SIG-M5 treated with dmso at 0.1 percent for 504 hours (cell line): ENCODE results near the gene PALLD.
"Not testable (repeated sequence)": the region's sequence is repeated elsewhere in the genome, so short reads cannot be mapped to it uniquely, and the experiment has no call there.

Experiments used
- DNase-seq: peaks from one replicate; lab custom pipeline; 2025; ENCODE audit not compliant: unreplicated experiment; lab: John Stamatoyannopoulos, UW

PALLD gene

GRCh38 chr4:168923526-168924194, 426.8 kb downstream of the PALLD start:
- peak; percentile 41 for DNase-seq

GRCh38 chr4:168924667-168925066, 427.8 kb downstream of the PALLD start:
- DNase-seq, result no peak

DNA sequence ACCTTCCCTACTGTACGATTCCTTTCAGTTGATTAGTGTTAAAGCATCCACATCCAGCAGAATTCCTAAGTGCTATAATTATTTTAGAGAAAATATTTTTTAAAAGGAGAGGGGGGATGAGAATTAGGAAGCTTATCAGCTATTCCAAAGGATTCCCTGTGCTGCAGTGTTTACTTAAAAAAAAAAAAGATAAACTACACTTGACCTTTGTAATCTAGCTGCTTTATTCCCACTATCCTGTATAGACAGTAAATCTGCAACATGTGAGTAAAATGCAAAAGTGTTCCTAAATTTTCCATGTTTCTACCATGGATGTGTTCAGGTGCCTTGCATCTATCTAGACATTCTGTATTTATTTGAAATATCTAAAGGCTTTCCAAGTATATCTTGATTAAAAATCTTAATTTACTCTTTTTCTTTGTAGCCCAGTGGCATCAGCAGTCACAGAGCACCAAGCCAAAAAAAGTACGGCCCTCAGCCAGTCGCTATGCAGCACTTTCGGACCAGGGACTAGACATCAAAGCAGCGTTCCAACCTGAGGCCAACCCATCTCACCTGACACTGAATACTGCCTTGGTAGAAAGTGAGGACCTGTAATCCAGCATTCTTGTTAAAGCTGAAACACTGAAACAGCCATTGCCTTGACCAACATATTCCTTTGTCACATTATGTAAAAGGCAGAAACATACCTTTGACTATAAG, 429.1 kb downstream of the PALLD start:
- no peak for DNase-seq

GRCh38 chr4:168928346-168928745, 431.5 kb downstream of the PALLD start:
- no peak for DNase-seq

DNA sequence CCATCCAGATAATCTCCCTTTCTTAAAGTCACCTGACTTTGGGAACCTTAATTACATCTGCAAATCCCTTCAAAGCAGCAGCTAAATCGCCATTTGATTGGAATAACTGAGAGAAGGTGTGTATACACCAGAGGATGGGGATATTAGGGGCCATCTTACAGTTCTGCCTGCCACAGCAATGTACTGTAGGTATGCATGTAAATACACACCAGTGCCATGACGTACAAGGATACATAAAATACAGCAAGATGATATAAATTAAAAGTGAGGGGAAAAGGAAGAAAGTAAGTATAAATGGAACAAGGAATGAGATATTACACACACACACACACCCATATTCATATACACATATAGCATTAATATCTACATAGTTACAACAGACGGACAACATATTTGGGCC, 432.0 kb downstream of the PALLD start:
- no peak for DNase-seq

DNA sequence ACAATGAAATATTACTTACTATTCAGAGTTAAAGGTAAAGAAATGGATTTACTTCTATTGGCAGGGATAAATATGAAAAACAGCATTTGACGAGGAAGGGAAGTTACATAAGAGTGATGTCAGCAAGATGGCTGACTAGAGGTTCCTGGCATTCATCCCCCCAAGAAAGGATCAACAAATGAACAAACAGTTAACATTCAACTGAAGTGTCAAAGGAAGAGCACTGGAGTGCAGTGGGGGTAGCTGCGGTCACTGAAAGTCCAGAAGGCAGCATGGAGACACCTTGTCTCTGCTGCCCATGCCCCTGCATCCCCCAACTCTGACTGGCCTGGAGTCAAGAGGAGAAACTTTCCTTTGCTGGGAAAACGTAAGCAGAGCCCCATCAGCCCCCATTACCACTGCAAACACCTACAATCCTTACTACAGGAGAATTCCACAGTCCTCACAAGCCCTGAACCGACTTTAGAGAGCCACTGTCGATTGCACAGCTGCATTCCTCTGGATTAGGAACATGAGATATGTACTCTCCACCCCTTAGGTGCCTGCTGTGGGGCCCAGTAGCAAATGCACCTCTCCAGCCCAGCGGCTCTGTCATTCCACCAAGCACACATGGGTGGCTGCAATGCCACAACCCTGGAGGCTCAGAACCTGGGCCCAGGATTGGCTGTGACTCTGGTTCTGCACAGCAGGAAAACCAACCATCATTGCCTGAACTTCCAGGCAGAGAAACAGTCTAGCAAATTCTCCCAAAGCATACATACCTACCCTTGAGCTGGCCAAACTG, 433.8 kb downstream of the PALLD start:
- DNase-seq, result no peak

GRCh38 chr4:168931215-168931650, 434.4 kb downstream of the PALLD start:
- no peak for DNase-seq

DNA sequence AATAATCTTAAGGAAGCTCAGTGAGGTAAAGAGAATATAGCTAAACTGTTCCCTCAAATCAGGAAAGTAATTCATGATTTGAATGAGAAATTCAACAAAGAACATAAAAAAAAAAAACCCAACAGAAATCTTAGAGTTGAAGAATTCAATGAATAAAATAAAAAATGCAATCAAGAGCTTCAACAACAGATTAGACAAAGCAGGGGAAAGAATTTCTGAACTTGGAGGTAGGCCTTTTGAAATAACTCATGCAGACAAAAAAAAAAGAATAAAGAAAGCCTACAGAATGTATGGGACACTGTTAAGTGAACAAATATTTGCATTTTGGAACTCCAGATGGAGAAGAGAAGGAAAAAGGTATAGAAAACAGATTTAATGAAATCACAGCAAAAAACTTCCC, 435.3 kb downstream of the PALLD start:
- DNase-seq, result no peak

DNA sequence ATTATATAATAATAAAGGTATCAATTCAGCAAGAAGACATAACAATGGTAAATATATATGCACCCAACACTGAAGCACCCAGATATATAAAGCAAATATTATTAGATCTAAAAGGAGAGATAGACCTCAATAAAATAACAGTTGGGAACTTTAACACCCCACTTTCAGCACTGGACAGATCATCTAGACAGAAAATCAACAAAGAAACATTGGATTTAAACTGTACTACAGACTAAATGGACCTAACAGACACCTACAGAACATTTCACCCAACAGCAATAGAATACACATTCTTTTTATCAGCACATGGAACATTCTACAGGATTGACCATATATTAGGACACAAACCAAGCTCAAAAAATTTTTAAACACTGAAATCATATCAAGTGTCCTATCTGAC, 436.6 kb downstream of the PALLD start:
- DNase-seq, result no peak

- DNase-seq, result not testable (repeated sequence)
Observed at GRCh38 chr4:168937473-168937872, 440.6 kb downstream of the PALLD start.

- DNase-seq, result no peak
Observed at GRCh38 chr4:168942985-168943384, 446.1 kb downstream of the PALLD start.

DNA sequence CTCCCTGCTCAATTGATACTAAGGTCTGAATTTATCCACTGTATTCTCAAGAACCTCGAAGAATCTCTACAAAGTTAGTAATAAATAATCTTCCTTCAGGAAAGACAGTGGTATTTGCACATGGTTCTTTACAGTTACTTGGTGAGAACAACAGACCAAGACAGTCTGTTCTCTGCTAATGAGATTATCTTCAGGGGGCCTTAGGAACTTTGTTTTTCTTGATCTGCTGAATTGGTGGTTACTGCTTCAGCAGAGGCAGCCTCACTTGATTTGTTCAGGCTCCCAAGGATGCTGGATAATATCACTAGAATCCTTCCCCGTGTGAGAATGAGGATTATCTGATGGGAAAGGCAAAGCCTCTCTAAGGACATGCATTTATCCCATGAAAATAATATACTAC, 448.4 kb downstream of the PALLD start:
- no peak for DNase-seq

DNA sequence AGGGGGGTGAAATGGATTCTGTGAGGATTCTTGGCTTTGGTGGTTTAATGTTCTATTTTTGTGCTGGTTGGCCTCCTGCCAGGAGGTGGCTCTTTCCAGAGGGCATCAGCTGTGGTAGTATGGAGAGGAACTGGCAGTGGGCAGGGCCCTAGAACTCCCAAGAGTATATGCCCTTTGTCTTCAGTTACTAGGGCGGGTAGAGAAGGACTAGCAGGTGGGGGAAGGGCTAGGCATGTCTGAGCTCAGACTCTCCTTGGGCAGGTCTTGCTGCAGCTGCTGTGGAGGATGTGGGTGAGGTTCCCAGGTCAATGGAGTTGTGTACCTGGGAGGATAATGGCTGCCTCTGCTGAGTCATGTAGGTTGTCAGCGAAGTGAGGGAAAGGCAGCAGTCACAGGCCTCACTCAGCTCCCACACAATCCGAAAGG, 456.0 kb downstream of the PALLD start:
- DNase-seq, result not testable (repeated sequence)

- no peak for DNase-seq
Observed at GRCh38 chr4:168955674-168956073, 458.8 kb downstream of the PALLD start.

DNA sequence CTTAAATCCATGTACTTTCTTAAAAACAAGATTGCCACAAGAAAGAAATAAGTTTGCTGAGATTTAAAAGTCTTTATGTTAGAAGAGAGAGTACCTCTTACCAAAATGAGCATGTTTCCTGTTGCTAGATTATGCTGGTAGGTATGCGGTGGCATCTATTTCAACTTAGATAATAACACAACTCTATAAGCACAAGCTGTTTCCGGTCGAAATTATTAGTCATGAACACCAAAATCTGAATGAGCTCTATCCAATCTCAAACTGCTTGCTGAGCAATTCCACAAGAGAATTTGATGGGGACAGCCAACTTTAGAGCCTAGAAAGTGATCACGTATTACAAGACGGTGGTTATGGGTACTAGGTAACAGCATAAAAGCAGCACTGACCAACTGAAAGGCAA, 463.9 kb downstream of the PALLD start:
- no peak for DNase-seq

DNA sequence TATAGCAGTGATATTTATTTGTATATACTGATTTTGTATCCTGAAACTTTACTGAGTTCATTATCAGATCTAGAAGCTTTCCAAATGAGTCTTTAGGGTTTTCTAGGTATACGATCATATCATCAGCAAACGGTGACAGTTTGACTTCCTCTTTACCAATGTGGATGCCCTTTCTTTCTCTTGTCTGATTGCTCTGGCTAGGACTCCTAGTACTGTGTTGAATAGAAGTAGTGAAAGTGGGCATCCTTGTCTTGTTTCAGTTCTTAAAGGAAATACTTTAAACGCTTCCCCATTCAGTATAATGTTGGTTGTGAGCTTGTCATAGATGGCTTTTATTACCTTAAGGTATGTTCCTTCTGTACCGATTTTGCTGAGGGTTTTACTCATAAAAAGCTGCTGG, 475.7 kb downstream of the PALLD start:
- no peak for DNase-seq
